D721Med (cell line): ENCODE data around the gene AUTS2.

Experiments used
- DNase-seq: peaks from one replicate; pipeline ENCODE4 v3.0.0; 2011; ENCODE audit warnings: low spot score; ENCODE audit not compliant: insufficient read length
- FAIRE-seq: peaks from 2 replicates; lab custom pipeline; 2011; peaks lifted over from hg19 to GRCh38; lab: Jason Lieb, UNC
- CTCF ChIP-seq: IDR thresholded peaks from 2 replicates; pipeline ENCODE4 v1.5.1; 2012; ENCODE audit warnings: mild to moderate bottlenecking, control low read depth; ENCODE audit not compliant: insufficient read depth; ENCODE audit errors: missing control alignments

The AUTS2 gene

GRCh38 chr7:70616211-70616610, 1017.9 kb downstream of the AUTS2 start:
- no peak for FAIRE-seq
- no peak for TF ChIP-seq CTCF
- DNase-seq = no peak

DNA sequence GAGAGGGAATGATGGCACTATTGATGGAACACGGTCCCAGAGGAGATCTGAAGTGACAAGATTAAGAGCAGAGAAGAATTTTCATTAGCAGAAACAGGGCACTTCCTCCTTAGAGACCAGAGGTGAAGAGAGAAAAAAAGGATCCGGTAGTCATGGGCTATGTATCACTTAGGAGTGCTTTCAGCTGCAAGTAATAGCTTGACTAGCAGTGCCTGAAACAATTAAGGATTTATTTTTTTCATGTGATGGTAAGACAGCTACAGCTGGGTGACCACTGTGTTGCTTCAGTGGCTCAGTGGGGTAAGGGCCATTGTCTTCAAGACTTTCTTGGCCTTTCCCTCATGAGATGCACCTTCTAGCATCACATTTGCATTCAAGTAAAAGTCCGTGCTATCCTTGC, 1018.5 kb downstream of the AUTS2 start:
- no peak for TF ChIP-seq CTCF
- FAIRE-seq (no peak), DNase-seq (no peak)

- DNase-seq = no peak
- no peak for FAIRE-seq
- TF ChIP-seq CTCF = no peak
Observed at GRCh38 chr7:70618020-70618551, 1019.8 kb downstream of the AUTS2 start.

- no peak for FAIRE-seq
- no peak for TF ChIP-seq CTCF
- no peak for DNase-seq
Observed at GRCh38 chr7:70619130-70619529, 1020.9 kb downstream of the AUTS2 start.

DNA sequence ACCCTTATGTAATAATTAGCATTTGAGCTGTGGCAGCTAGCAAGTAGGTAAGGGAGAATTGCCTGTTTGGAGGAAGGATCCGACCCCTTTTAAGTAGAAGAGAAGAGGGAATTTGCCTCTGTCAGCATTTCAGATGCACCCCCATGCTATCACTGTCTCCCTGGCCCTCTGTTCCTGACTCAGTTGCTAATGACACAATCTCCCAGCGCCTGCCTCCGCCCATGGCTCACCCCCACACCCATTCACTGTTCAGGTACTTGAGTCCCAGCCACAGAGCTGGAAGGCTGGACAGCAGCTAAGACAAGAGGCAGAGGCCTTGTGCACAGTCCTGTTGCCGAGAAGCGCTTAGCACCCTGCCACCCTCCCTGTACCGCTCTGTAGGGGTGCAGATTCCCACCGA, 1021.4 kb downstream of the AUTS2 start:
- no peak for TF ChIP-seq CTCF
- DNase-seq (no peak), FAIRE-seq (no peak)

DNA sequence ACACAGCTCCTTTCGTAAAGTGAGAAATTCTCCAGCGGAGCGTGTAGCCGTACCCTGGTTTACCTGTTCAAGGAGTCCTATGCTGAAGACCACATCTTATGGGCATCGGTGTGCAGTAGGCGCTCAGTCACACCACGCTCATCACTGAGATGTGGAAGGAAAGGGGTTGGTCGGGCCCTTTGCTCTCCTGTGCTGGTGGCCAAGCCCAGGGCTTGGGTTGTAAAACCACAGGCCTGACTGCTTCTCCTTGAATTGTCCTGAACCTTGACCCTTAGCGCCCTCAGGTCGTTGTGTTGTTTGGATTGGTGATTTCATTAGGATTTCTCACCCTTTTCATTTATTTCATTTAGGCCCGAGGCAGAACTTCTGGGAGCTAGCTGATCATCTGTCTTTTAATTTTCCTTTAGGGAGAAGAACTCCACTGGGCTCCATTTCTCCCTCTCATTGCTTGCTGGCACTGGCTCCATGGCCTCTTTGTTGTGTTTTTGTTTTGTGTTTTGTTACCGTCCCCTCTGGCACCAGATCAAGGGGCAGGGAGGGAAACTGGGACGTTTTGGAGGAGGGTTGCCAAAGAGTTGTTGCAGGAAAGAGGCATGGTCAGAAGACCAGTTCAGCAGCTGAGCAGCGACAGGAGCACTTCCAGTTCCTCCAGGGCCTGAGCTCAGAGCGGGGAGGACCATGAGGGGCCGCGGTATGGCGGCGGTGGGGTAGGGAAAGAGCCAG, 1022.2 kb downstream of the AUTS2 start:
- DNase-seq (no peak), FAIRE-seq (no peak)
- TF ChIP-seq CTCF = no peak

DNA sequence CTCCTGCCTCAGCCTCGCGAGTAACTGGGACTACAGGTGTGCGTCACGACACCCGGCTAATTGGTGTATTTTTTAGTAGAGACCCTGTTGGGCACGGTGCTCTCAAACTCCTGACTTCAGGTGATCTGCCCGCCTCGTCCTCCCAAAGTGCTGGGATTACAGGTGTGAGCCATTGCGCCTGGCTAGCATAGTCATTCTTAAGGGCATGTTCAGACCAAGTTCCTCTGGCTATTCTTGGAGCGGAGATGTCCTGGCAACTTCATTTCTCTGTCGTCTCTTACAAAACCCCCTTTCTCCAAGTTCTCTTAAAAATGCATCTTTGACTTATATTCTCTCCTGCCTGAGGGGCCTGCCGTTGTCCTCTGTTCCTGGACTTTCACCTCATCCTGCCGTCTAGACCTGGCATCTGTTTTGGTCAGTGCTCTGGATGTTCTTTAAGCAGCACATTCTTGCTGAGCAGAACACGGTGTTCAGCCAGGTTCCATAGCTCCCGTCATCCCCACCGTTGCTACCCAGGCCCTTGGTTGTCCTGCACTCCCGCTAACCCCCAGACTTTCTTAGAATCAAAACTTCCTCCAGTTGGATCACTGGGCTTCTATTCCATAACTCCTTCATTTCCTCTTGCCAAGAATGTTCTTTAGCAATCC, 1023.8 kb downstream of the AUTS2 start:
- FAIRE-seq (no peak), DNase-seq (no peak)
- no peak for TF ChIP-seq CTCF
